ENCODE measurements around the gene EDC4. TPM values are rescaled to one million over a fixed set of nuclear protein-coding genes. Genes with fewer than 3 reads are reported as not detected.

Gene EDC4
- total RNA-seq, 1 donor = 47.4 TPM

DNA sequence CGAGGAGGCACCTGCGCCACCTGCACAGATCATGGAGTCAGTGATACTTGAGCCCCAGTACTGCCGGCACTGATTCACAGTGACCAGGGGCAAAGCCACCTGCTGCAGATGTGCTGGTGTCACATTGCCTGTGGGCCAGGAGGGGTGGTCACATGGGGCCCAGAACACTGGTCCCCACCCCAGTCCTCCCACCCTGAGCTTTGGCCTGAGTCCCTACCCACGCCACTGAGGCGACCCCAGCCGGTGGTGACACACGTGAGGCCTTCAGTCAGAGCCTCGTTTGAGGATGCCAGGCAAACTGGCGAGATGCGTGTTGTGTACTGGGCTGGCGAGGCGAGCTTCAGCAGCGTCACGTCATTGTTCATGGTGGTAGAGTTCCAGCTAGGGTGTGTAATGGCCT, 57.3 kb downstream of the EDC4 start:
- H3K4me3 ChIP-seq (ENCODE audit: low read depth, low read length) = no peak overlapping the region
- no peak for DNase-seq (ENCODE audit: low read depth)
- TF ChIP-seq, protein P1, sequence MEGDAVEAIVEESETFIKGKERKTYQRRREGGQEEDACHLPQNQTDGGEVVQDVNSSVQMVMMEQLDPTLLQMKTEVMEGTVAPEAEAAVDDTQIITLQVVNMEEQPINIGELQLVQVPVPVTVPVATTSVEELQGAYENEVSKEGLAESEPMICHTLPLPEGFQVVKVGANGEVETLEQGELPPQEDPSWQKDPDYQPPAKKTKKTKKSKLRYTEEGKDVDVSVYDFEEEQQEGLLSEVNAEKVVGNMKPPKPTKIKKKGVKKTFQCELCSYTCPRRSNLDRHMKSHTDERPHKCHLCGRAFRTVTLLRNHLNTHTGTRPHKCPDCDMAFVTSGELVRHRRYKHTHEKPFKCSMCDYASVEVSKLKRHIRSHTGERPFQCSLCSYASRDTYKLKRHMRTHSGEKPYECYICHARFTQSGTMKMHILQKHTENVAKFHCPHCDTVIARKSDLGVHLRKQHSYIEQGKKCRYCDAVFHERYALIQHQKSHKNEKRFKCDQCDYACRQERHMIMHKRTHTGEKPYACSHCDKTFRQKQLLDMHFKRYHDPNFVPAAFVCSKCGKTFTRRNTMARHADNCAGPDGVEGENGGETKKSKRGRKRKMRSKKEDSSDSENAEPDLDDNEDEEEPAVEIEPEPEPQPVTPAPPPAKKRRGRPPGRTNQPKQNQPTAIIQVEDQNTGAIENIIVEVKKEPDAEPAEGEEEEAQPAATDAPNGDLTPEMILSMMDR (IDR thresholded peaks at IDR 0.05; ENCODE audit: insufficient read depth, low read length) = no peak

DNA sequence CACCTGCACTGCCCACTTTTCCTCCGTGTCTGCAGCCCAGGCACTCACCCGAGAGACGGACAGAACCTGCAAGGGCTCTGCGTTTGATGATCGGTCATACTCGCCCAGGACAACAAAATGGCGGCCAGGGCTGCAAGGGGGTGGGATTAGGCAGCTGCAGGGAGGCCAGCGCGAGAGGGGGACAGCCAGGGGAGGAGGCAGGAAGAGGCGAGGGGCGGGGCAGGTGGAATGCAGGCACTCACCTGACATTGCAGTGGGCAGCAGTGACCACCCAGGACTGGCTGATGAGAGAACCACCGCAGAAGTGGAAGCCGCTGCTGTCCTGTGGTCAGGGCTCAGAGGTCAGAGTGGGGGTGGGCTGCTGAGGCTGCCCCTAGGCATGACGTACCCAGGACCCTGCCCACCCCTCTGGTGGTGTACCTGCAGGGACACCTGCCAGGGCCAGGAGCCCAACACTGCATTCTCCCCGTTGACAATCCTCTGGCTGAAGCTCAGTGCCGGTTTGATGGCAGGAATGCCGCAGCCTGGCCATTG, 57.9 kb downstream of the EDC4 start:
- TF ChIP-seq, protein P1 (IDR thresholded peaks at IDR 0.05; ENCODE audit: insufficient read depth, low read length) = no peak
- DNase-seq (ENCODE audit: low read depth) = no peak

More for the DNA sequence above, 57.9 kb downstream of the EDC4 start:
- H3K4me3 ChIP-seq (ENCODE audit: low read depth, low read length) = no peak overlapping the region

Small RNA genes within 50 kb of the gene (small RNA-seq; reads per million reads assigned to genes)
- not detected for gene AC040162.2
- gene NRN1L = not detected

Other genes with a start within 250 kb of the EDC4 start
- gene CARMIL2, start 227.9 kb upstream of the EDC4 start, total RNA-seq (ENCODE audit: low replicate concordance) = 0.09 and 0.49 TPM in 2 replicates
- 8.8 and 23.1 TPM in 2 replicates for gene ACD, start 212.8 kb upstream of the EDC4 start, total RNA-seq (ENCODE audit: low replicate concordance)
- gene PARD6A, start 212.1 kb upstream of the EDC4 start, total RNA-seq (ENCODE audit: low replicate concordance) = 1.4 TPM in 1 of 2 replicates, not detected in the other
- 14.1 and 19.2 TPM in 2 replicates for gene ENKD1, start 206.3 kb upstream of the EDC4 start, total RNA-seq (ENCODE audit: low replicate concordance)
- gene C16orf86, start 206.2 kb upstream of the EDC4 start, total RNA-seq (ENCODE audit: low replicate concordance) = 3.3 and 14.8 TPM in 2 replicates
- gene GFOD2, start 153.7 kb upstream of the EDC4 start, total RNA-seq (ENCODE audit: low replicate concordance) = 11.9 and 14.1 TPM in 2 replicates
- 3.1 and 6.4 TPM in 2 replicates for gene RANBP10, start 66.5 kb upstream of the EDC4 start, total RNA-seq (ENCODE audit: low replicate concordance)
- 0.99 and 1.8 TPM in 2 replicates for gene TSNAXIP1, start 66.2 kb upstream of the EDC4 start, total RNA-seq (ENCODE audit: low replicate concordance)
- gene THAP11, start 30.7 kb upstream of the EDC4 start, total RNA-seq (ENCODE audit: low replicate concordance) = 19.8 and 21.1 TPM in 2 replicates
- gene NUTF2, start 26.1 kb upstream of the EDC4 start, total RNA-seq (ENCODE audit: low replicate concordance) = 24.4 and 155 TPM in 2 replicates
- gene CENPT, start 25.4 kb upstream of the EDC4 start, total RNA-seq (ENCODE audit: low replicate concordance) = 28.9 and 39.9 TPM in 2 replicates
- gene NRN1L, start 11.8 kb downstream of the EDC4 start, total RNA-seq (ENCODE audit: low replicate concordance) = not detected in 2 replicates
- 11.0 and 19.8 TPM in 2 replicates for gene PSKH1, start 20.2 kb downstream of the EDC4 start, total RNA-seq (ENCODE audit: low replicate concordance)
- gene CTRL, start 58.8 kb downstream of the EDC4 start, total RNA-seq (ENCODE audit: low replicate concordance) = 0.27 and 4.6 TPM in 2 replicates
- 22.7 and 42.4 TPM in 2 replicates for gene PSMB10, start 63.8 kb downstream of the EDC4 start, total RNA-seq (ENCODE audit: low replicate concordance)
- 2.7 and 5.2 TPM in 2 replicates for gene LCAT, start 71.1 kb downstream of the EDC4 start, total RNA-seq (ENCODE audit: low replicate concordance)
- gene SLC12A4, start 95.6 kb downstream of the EDC4 start, total RNA-seq (ENCODE audit: low replicate concordance) = 32.1 and 65.6 TPM in 2 replicates
- not detected in 2 replicates for gene DPEP3, start 107.4 kb downstream of the EDC4 start, total RNA-seq (ENCODE audit: low replicate concordance)
- gene DPEP2, start 126.4 kb downstream of the EDC4 start, total RNA-seq (ENCODE audit: low replicate concordance) = not detected in 2 replicates
- gene DPEP2NB, start 142.9 kb downstream of the EDC4 start, total RNA-seq (ENCODE audit: low replicate concordance) = not detected in 2 replicates
- 5.6 and 9.9 TPM in 2 replicates for gene DDX28, start 150.2 kb downstream of the EDC4 start, total RNA-seq (ENCODE audit: low replicate concordance)
- 12.9 and 14.6 TPM in 2 replicates for gene DUS2, start 150.2 kb downstream of the EDC4 start, total RNA-seq (ENCODE audit: low replicate concordance)
- gene NFATC3, start 212.3 kb downstream of the EDC4 start, total RNA-seq (ENCODE audit: low replicate concordance) = 17.7 and 36.3 TPM in 2 replicates